Activated CD4-positive, alpha-beta memory T cell treated with anti-CD3 and anti-CD28 coated beads for 36 hours (primary cell): ENCODE data around the gene CREB3. TPM values are rescaled to one million over a fixed set of nuclear protein-coding genes. Genes with fewer than 3 reads are reported as not detected.
A peak's percentile ranks its signal among the peaks of the same experiment; 100 is the strongest.

ENCODE experiments used
- CTCF ChIA-PET: fragments of 350-600 bp; sonication (Branson Sonifier 250); formaldehyde crosslinking; loops from one replicate; lab custom pipeline; 2021; ENCODE audit warnings: antibody characterized with exemption, inconsistent platforms; lab: Charles Lee
- POLR2A ChIA-PET: fragments of 350-600 bp; sonication (Branson Sonifier 250); formaldehyde crosslinking; loops from one replicate; lab custom pipeline; 2021; ENCODE audit warnings: antibody characterized with exemption; lab: Charles Lee
- DNase-seq: peaks from one replicate; pipeline ENCODE4 v3.0.0-alpha.2; 2020
- H3K27ac Mint-ChIP-seq: one replicate; pipeline ENCODE4 v1.8.0; 2021; ENCODE audit warnings: mixed read lengths
- H3K27me3 Mint-ChIP-seq: one replicate; pipeline ENCODE4 v1.8.0; 2021; ENCODE audit warnings: mixed read lengths
- H3K36me3 Mint-ChIP-seq: one replicate; pipeline ENCODE4 v1.8.0; 2021; ENCODE audit warnings: mixed read lengths
- H3K4me1 Mint-ChIP-seq: one replicate; pipeline ENCODE4 v1.8.0; 2021; ENCODE audit warnings: low read depth, mixed read lengths
- H3K4me3 Mint-ChIP-seq: one replicate; pipeline ENCODE4 v1.8.0; 2021; ENCODE audit warnings: mild to moderate bottlenecking, mixed read lengths
- H3K9me3 Mint-ChIP-seq: one replicate; pipeline ENCODE4 v1.8.0; 2021; ENCODE audit warnings: mixed read lengths
- intact Hi-C: fragments of 100-400 bp; cut with micrococcal nuclease; formaldehyde crosslinking; loops from one replicate; pipeline ENCODE4 v1.15.1; 2023
- total RNA-seq, 2 experiments: library from RNA; stranded (reverse); gene quantifications; one replicate each; pipeline ENCODE4 v1.2.3, GENCODE V29; 2021

CREB3 gene
- total RNA-seq, 2 experiments from 2014 or later, result 27.7 to 29.9 TPM

DNA sequence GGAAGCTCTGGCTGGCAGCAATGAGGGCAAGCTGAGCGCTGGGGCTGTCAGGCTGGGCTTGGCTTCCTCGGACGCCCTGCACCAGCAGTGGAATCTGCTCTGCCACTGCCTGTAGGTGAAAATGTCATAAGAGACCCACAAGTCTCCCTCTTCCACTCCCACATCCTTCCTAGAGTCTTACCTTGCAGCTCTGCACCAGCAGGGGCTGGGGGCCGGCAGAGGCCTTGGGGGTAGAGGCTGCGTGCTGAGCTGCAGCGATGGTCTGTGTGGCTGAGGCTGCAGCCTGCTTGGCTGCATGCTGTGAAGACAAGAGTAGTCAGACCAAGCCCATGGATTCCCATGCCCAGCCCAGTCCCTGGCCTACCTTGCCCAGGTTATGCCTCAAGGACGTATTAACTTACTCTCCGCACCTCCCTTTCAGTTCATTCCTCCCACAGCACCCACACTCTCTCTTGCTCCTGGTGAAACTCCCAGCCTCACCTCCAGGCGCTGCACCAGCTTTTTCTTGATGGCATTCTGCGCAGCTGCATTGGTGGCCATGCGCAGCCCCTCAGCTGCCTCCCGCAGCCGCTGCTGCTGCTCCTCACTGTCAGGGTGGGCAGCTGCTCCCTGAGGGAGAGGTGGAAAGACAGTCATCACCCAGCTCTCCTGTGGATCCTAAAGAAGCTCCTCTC is 17.8 kb upstream of the CREB3 start:
- H3K9me3 Mint-ChIP-seq, result no peaks in the 10 kb centered on the region
- CTCF ChIA-PET, result interaction anchor here (0.7 to 6.5 kb wide), 4 partner anchors 18 to 103 kb away, joined by 3 to 55 read pairs (median 4); partner anchors contain the start of genes CCDC107 and RMRP
- POLR2A ChIA-PET, result interaction anchor here (1.4 kb wide), 1 partner anchor 13 kb away, joined by 5 read pairs; no protein-coding TSS in a partner anchor
- no peaks in the 10 kb centered on the region for H3K27me3 Mint-ChIP-seq
- peaks cover 15% of the 10 kb centered on the region for H3K4me1 Mint-ChIP-seq
- peak overlapping the region; percentile 4 for H3K27ac Mint-ChIP-seq
- H3K4me3 Mint-ChIP-seq, result no peak overlapping the region
- intact Hi-C loops, result no loop called here
- no peak for DNase-seq
- H3K36me3 Mint-ChIP-seq, result peaks cover 65% of the 10 kb centered on the region

DNA sequence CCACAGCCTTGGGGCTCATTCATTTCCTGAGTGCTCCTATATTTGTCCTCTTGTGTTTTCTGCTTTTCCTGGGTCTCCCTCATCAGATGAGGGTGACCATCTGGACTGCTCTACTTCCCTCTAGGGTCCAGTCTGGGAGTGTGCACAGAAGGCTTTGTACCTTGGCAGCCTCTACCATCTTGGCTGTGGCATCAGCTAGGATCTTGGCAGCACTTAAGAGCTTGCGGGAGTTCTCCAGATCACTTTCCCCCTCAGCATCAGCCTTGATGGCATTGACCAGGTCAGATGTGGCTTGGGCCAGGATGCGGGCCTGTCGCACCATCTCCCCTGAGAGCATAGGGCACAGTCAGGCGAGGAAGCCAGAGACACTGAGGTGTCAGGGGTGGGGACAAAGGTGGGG is 16.2 kb upstream of the CREB3 start:
- Mint-ChIP-seq H3K4me1 (peaks cover 15% of the 10 kb centered on the region), H3K36me3 (peaks cover 61% of the 10 kb centered on the region), H3K27me3 (no peaks in the 10 kb centered on the region), H3K27ac (no peak overlapping the region), H3K9me3 (no peaks in the 10 kb centered on the region), H3K4me3 (no peak overlapping the region)
- ChIA-PET CTCF (interaction anchor here (6.5 kb wide), 1 partner anchor 20 kb away, joined by 55 read pairs; no protein-coding TSS in a partner anchor), POLR2A (interaction anchor here (0.9 to 1.4 kb wide), 2 partner anchors 12 to 20 kb away, joined by 3 to 5 read pairs; no protein-coding TSS in a partner anchor)
- intact Hi-C loops, result no loop called here
- no peak for DNase-seq

- POLR2A ChIA-PET, result interaction anchor here (0.9 kb wide), 1 partner anchor 21 kb away, joined by 3 read pairs; no protein-coding TSS in a partner anchor
- Mint-ChIP-seq H3K9me3 (no peaks in the 10 kb centered on the region), H3K36me3 (peaks cover 67% of the 10 kb centered on the region), H3K4me3 (no peak overlapping the region), H3K27ac (no peak overlapping the region), H3K4me1 (peaks cover 7% of the 10 kb centered on the region), H3K27me3 (no peaks in the 10 kb centered on the region)
- CTCF ChIA-PET, result interaction anchor here (0.6 to 6.5 kb wide), 6 partner anchors 14 to 106 kb away, joined by 3 to 55 read pairs (median 3); partner anchors contain the start of gene TLN1
- DNase-seq, result no peak
- intact Hi-C loops, result no loop called here
Observed at GRCh38 chr9:35717132-35717870, 15.2 kb upstream of the CREB3 start.

- no peak for DNase-seq
- Mint-ChIP-seq H3K4me1 (no peaks in the 10 kb centered on the region), H3K27ac (no peak overlapping the region), H3K4me3 (no peak overlapping the region), H3K27me3 (no peaks in the 10 kb centered on the region), H3K36me3 (peaks cover 64% of the 10 kb centered on the region), H3K9me3 (no peaks in the 10 kb centered on the region)
- intact Hi-C loops, result no loop called here
- ChIA-PET CTCF (interaction anchor here (0.8 to 1.5 kb wide), 2 partner anchors 9 to 22 kb away, joined by 3 read pairs; no protein-coding TSS in a partner anchor), POLR2A (no interaction called here)
Observed at GRCh38 chr9:35718721-35719511, 13.6 kb upstream of the CREB3 start.

DNA sequence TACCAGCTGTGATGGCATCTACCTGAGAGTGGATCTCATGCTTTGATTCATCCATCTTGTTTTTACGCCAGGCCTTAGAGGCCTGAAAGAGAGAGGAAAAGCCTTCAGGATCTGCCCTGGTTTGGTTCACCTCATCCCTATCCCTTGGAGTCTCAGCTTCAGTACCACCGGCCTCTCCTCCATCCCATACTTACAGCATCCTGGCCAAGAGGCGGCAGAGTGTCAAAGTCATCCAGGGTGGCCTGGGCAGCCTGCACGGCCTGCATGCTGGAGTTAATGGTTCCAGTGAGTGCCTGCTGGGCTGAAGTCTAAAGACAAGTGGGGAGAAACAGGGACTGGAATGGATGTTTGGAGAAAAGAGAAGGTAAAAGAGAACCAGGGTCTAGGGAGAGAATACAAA is 12.9 kb upstream of the CREB3 start:
- POLR2A ChIA-PET, result no interaction called here
- DNase-seq, result no peak
- Mint-ChIP-seq H3K4me1 (no peaks in the 10 kb centered on the region), H3K27ac (no peak overlapping the region), H3K9me3 (no peaks in the 10 kb centered on the region), H3K27me3 (no peaks in the 10 kb centered on the region), H3K36me3 (peaks cover 63% of the 10 kb centered on the region), H3K4me3 (no peak overlapping the region)
- intact Hi-C loops, result no loop called here
- CTCF ChIA-PET, result interaction anchor here (0.8 to 1.5 kb wide), 2 partner anchors 8 to 23 kb away, joined by 3 read pairs; no protein-coding TSS in a partner anchor

- Mint-ChIP-seq H3K27me3 (no peaks in the 10 kb centered on the region), H3K4me1 (no peaks in the 10 kb centered on the region), H3K4me3 (no peak overlapping the region), H3K9me3 (no peaks in the 10 kb centered on the region), H3K36me3 (peaks cover 42% of the 10 kb centered on the region), H3K27ac (no peak overlapping the region)
- CTCF ChIA-PET, result interaction anchor here (1.0 to 3.8 kb wide), 3 partner anchors 11 to 27 kb away, joined by 3 to 15 read pairs (median 3); no protein-coding TSS in a partner anchor
- POLR2A ChIA-PET, result no interaction called here
- intact Hi-C loops, result no loop called here
- no peak for DNase-seq
Observed at GRCh38 chr9:35723426-35723825, 9.0 kb upstream of the CREB3 start.

- peaks cover 41% of the 10 kb centered on the region for H3K36me3 Mint-ChIP-seq
- no peak overlapping the region for H3K4me3 Mint-ChIP-seq
Observed at GRCh38 chr9:35723908-35724307, 8.6 kb upstream of the CREB3 start.

DNA sequence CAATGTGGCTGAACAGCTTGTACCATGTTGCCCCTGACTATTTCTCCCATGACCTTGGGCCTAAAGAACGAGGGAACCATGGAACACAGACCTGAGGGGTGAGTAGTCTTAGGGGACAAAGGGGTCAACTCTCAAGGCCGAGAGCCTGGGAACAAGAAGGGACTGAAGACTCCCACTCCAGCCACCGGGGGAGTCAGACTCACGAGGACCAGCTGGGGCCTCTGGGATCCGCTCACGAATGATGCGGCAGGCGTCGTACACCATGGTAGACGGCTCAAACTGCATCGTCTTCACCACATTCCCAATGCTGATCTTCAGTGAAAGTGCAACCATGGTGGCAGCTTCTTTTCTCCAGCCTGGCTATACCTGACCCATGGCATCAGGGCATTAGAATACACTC is 7.1 kb upstream of the CREB3 start:
- H3K4me3 Mint-ChIP-seq, result no peak overlapping the region
- POLR2A ChIA-PET, result no interaction called here
- H3K36me3 Mint-ChIP-seq, result peaks cover 27% of the 10 kb centered on the region
- intact Hi-C loops, result no loop called here
- no peaks in the 10 kb centered on the region for H3K4me1 Mint-ChIP-seq
- CTCF ChIA-PET, result interaction anchor here (0.9 to 9.6 kb wide), 2 partner anchors 29 to 65 kb away, joined by 5 to 82 read pairs; no protein-coding TSS in a partner anchor
- H3K27ac Mint-ChIP-seq, result no peak overlapping the region
- H3K9me3 Mint-ChIP-seq, result no peaks in the 10 kb centered on the region
- no peak for DNase-seq
- no peaks in the 10 kb centered on the region for H3K27me3 Mint-ChIP-seq

More at GRCh38 chr9:35723908-35724307, 8.6 kb upstream of the CREB3 start:
- ChIA-PET CTCF (interaction anchor here (1.0 to 9.6 kb wide), 3 partner anchors 12 to 28 kb away, joined by 3 to 82 read pairs (median 15); no protein-coding TSS in a partner anchor), POLR2A (no interaction called here)
- H3K27me3 Mint-ChIP-seq, result no peaks in the 10 kb centered on the region
- no peaks in the 10 kb centered on the region for H3K9me3 Mint-ChIP-seq
- H3K27ac Mint-ChIP-seq, result no peak overlapping the region
- DNase-seq, result no peak
- intact Hi-C loops, result no loop called here
- no peaks in the 10 kb centered on the region for H3K4me1 Mint-ChIP-seq

- ChIA-PET POLR2A (interaction anchor here (1.5 to 1.9 kb wide), 2 partner anchors 30 to 35 kb away, joined by 4 to 5 read pairs; no protein-coding TSS in a partner anchor), CTCF (interaction anchor here (1.0 to 9.6 kb wide), 11 partner anchors 8 to 99 kb away, joined by 3 to 101 read pairs (median 8); partner anchors contain the start of genes ARHGEF39, CCDC107, GBA2 and RGP1)
- peaks cover 8% of the 10 kb centered on the region for H3K4me1 Mint-ChIP-seq
- peaks cover 20% of the 10 kb centered on the region for H3K36me3 Mint-ChIP-seq
- DNase-seq, result peak; percentile 59
- no peaks in the 10 kb centered on the region for H3K27me3 Mint-ChIP-seq
- H3K27ac Mint-ChIP-seq, result peak overlapping the region; percentile 2
- H3K9me3 Mint-ChIP-seq, result no peaks in the 10 kb centered on the region
- no peak overlapping the region for H3K4me3 Mint-ChIP-seq
- intact Hi-C loops, result no loop called here
Observed at GRCh38 chr9:35726931-35727330, 5.5 kb upstream of the CREB3 start.

GRCh38 chr9:35727676-35728040 is 4.8 kb upstream of the CREB3 start:
- Mint-ChIP-seq H3K4me1 (peaks cover 8% of the 10 kb centered on the region), H3K27ac (no peak overlapping the region), H3K9me3 (no peaks in the 10 kb centered on the region), H3K27me3 (no peaks in the 10 kb centered on the region), H3K36me3 (peaks cover 15% of the 10 kb centered on the region), H3K4me3 (no peak overlapping the region)
- ChIA-PET CTCF (interaction anchor here (0.6 to 9.6 kb wide), 17 partner anchors 7 to 955 kb away, joined by 3 to 101 read pairs (median 5); partner anchors contain the start of genes ARHGEF39, CCDC107, GBA2 and RGP1), POLR2A (interaction anchor here (0.8 to 2.4 kb wide), 7 partner anchors 12 to 81 kb away, joined by 3 to 17 read pairs (median 5); partner anchors contain the start of genes CCDC107, GBA2 and RGP1)
- no peak for DNase-seq
- intact Hi-C loops, result loop anchor here (2.0 kb wide), 1 partner anchor 39 kb away; the partner anchor contains the start of gene TPM2
